T47D (cell line): Measurements from ENCODE around the gene TOP3B.
A peak's percentile ranks its signal among the peaks of the same experiment; 100 is the strongest.

ENCODE experiments used
- DNase-seq, 2 experiments: peaks; one replicate each; pipeline versions ENCODE4 v3.0.0 to v3.0.0-alpha.2; 2011 to 2012; ENCODE audit warnings: low read depth in 1 of 2, low spot score in 1 of 2
- JUND ChIP-seq: IDR thresholded peaks from 2 replicates; pipeline ENCODE4 v1.6.1; 2012; ENCODE audit warnings: low read depth
- in situ Hi-C: cut with HindIII; loops from 2 replicates; pipeline ENCODE4 v1.10.0; 2016; ENCODE audit warnings: low sequenced_read_pairs, low pct_unique_long_range_greater_than_20kb

TOP3B gene, protein sequence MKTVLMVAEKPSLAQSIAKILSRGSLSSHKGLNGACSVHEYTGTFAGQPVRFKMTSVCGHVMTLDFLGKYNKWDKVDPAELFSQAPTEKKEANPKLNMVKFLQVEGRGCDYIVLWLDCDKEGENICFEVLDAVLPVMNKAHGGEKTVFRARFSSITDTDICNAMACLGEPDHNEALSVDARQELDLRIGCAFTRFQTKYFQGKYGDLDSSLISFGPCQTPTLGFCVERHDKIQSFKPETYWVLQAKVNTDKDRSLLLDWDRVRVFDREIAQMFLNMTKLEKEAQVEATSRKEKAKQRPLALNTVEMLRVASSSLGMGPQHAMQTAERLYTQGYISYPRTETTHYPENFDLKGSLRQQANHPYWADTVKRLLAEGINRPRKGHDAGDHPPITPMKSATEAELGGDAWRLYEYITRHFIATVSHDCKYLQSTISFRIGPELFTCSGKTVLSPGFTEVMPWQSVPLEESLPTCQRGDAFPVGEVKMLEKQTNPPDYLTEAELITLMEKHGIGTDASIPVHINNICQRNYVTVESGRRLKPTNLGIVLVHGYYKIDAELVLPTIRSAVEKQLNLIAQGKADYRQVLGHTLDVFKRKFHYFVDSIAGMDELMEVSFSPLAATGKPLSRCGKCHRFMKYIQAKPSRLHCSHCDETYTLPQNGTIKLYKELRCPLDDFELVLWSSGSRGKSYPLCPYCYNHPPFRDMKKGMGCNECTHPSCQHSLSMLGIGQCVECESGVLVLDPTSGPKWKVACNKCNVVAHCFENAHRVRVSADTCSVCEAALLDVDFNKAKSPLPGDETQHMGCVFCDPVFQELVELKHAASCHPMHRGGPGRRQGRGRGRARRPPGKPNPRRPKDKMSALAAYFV

DNA sequence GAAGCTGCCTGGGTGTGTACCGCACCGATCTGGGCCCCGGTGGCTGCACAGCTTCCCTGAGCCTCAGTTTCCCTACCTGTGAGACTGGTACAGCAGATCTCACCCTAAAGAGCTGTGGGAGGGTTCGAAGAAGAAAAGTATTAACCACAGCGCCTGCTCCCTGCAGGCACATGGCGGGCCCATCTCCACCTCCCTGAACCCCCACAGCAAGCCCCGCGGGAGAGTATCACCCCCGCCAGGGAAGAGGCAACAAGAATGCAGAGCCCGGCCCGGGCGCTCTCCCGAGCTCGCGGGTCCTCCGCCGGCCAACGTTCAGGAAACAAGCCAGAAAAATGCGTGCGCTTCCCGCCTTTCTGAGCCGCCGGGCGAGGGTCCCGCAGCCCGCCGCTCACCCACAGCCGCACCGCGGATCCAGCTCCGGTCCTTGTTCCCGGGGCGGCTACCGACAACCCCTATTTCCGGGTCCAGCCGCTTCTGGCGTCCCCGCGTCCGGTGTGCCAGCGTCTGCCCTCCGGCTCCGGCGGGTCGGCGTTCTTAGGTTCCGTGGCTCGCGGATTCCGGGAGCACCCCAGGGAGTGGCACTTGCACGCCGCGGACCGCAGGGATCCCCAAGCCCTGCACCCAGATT lies at the start of gene TOP3B:
Gene TOP3B (minus strand): TSS at position 450 of the 628 bp plus-strand sequence. CDS start 7,078 bp downstream, outside the sequence.
- TF ChIP-seq JUND, result no peak
- in situ Hi-C loops, result no loop called here
- DNase-seq, result peak; percentile 42 to 82

DNA sequence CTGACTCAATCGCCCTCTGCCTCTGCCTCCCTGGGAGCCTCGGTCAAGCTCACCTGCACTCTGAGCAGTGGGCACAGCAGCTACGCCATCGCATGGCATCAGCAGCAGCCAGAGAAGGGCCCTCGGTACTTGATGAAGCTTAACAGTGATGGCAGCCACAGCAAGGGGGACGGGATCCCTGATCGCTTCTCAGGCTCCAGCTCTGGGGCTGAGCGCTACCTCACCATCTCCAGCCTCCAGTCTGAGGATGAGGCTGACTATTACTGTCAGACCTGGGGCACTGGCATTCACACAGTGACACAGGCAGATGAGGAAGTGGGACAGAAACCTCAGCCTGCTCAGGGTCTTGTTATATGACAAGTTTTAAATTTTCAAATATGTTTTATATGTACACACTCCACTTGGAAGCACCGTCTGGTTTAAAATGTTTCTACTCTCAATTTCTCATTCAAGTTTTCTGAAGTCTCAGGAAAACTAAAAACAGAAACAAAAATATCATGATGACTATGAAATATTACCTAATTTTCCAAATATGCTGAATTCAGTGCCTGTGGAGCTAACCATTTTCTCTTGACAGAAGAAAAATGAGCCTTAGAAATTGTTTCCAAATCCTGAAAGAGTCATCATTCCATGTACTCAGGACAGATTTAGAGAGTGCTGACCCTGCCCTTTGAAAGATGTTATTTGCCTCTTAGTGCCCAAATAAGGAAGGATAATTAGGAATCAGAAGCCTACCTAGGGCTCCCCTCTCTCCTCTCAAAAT lies 48.8 kb upstream of the TOP3B start:
- in situ Hi-C loops, result no loop called here
- no peak for TF ChIP-seq JUND
- no peak for DNase-seq

GRCh38 chr22:22030493-22031182 lies 48.1 kb upstream of the TOP3B start:
- no peak for TF ChIP-seq JUND
- DNase-seq, result peak in 1 of 2 experiments; percentile 40
- in situ Hi-C loops, result no loop called here

DNA sequence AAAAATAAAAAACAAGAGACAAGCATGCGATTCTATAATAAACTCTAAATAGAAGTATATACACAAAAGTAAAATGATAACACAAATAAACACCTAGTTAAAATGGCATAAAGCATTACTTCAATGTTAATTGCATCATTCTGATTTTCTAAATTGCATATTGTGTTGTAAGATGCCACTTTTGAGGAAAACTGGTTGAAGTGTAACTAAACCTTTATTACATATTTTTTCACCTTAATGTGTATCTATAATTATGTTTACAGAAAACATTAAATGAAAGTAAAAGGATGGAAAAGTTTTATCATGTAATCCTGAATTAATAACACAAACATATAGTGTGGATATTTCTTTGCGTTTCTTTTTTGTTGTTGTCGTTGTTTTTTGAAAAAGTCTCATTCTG lies 45.4 kb upstream of the TOP3B start:
- no peak for TF ChIP-seq JUND
- no peak for DNase-seq
- in situ Hi-C loops, result no loop called here

- in situ Hi-C loops, result no loop called here
- no peak for TF ChIP-seq JUND
- no peak for DNase-seq
Measured at GRCh38 chr22:22026157-22026831, 43.7 kb upstream of the TOP3B start.

- no peak for TF ChIP-seq JUND
Measured at GRCh38 chr22:22025320-22026156, 43.0 kb upstream of the TOP3B start.

GRCh38 chr22:22024440-22024839 lies 41.9 kb upstream of the TOP3B start:
- TF ChIP-seq JUND, result no peak
- no peak for DNase-seq
- in situ Hi-C loops, result no loop called here

More at GRCh38 chr22:22025320-22026156, 43.0 kb upstream of the TOP3B start:
- no peak for DNase-seq
- in situ Hi-C loops, result no loop called here

GRCh38 chr22:22023581-22024137 lies 41.1 kb upstream of the TOP3B start:
- TF ChIP-seq JUND, result no peak
- DNase-seq, result no peak
- in situ Hi-C loops, result no loop called here

DNA sequence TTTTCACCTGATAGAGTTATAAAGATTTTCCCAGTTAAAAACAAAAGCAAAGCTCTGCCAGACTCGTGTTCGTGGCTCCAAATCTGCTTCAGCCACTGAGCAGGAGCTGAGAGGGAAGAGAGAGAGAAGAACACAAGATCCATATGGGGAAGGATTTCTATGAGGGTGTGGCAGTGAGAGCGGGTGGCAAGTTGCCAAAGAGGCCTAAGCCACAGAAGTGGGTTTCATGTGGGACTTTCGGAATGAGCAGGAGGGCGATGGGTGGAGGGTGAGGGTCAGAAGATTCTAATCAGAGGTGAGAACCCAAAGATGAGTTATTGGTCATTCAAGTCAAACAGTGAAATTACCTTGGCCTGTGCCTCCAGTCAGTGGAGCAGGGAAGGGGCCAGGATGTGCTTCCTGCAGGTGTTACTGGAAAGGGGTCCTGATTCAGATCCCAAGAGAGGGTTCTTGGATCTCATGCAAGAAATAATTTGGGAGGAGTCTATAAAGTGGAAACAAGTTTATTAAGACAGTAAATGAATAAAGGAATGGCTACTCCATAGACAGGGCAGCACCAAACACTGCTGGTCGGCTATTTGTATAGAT lies 40.5 kb upstream of the TOP3B start:
- in situ Hi-C loops, result no loop called here
- DNase-seq, result no peak
- TF ChIP-seq JUND, result no peak
